ENCODE results near the gene SMARCC2.

Gene SMARCC2

DNA sequence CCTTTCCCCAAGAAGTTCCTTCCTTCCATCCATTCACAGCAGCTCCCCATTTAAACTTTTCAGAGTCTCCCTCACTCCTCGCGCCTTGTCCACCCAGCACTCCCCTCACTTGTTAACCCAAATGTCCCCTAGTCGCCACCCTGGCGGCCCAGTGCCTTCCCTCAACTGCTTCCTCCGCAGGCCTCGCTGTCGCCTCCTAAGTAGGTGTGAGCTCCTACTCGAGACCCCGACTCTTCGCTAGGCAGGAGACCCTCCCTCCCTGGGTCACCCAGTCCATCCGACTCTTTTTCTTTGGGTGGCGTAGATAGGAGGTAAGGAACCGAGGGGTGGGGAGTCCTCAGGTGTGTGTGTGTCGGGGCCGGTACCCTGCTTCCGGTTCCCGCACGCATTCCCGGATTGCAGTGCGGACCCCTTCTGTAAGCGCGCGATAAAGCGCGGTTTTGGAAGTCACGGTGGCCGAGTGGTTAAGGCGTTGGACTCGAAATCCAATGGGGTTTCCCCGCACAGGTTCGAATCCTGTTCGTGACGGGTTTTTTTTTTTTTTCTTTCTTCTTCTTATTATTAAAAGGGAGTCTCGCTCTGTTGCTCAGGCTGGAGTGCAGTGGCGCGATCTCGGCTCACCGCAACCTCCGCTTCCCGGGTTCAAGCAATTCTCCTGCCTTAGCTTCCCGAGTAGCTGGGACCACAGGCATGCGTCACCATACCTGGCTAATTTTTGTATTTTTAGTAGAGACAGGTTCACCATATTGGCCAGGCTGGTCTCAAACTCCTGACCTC, 823 bp upstream of the SMARCC2 start (continued):
- TF ChIP-seq ZFP41 (tag by site-specific recombination; IDR thresholded peaks at IDR 0.05; ENCODE audit: borderline replicate concordance), result no peak
- peak; percentile 98; the same call in 1 of the 2 replicates for TF ChIP-seq ZNF324 (tag by site-specific recombination; IDR thresholded peaks at IDR 0.05)
- no peak for TF ChIP-seq BCL11A (tag by site-specific recombination; IDR thresholded peaks at IDR 0.05; ENCODE audit: low read depth)
- peak; percentile 94 for TF ChIP-seq ZNF2 (tag by site-specific recombination; IDR thresholded peaks at IDR 0.05)
- peak; percentile 73 for TF ChIP-seq ZNF76 (tag by site-specific recombination; IDR thresholded peaks at IDR 0.05; ENCODE audit: borderline replicate concordance, low read depth)
- peak; percentile 74 for TF ChIP-seq ZFP37 (tag by site-specific recombination; IDR thresholded peaks at IDR 0.05)
- TF ChIP-seq ZBTB20 (tag by site-specific recombination; IDR thresholded peaks at IDR 0.05), result peak; percentile 57
- TF ChIP-seq, protein P1, sequence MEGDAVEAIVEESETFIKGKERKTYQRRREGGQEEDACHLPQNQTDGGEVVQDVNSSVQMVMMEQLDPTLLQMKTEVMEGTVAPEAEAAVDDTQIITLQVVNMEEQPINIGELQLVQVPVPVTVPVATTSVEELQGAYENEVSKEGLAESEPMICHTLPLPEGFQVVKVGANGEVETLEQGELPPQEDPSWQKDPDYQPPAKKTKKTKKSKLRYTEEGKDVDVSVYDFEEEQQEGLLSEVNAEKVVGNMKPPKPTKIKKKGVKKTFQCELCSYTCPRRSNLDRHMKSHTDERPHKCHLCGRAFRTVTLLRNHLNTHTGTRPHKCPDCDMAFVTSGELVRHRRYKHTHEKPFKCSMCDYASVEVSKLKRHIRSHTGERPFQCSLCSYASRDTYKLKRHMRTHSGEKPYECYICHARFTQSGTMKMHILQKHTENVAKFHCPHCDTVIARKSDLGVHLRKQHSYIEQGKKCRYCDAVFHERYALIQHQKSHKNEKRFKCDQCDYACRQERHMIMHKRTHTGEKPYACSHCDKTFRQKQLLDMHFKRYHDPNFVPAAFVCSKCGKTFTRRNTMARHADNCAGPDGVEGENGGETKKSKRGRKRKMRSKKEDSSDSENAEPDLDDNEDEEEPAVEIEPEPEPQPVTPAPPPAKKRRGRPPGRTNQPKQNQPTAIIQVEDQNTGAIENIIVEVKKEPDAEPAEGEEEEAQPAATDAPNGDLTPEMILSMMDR (tag by site-specific recombination; IDR thresholded peaks at IDR 0.05), result 0 out of 2 replicates have a peak, but pooled peaks have one; percentile 33
- TF ChIP-seq, protein P2, sequence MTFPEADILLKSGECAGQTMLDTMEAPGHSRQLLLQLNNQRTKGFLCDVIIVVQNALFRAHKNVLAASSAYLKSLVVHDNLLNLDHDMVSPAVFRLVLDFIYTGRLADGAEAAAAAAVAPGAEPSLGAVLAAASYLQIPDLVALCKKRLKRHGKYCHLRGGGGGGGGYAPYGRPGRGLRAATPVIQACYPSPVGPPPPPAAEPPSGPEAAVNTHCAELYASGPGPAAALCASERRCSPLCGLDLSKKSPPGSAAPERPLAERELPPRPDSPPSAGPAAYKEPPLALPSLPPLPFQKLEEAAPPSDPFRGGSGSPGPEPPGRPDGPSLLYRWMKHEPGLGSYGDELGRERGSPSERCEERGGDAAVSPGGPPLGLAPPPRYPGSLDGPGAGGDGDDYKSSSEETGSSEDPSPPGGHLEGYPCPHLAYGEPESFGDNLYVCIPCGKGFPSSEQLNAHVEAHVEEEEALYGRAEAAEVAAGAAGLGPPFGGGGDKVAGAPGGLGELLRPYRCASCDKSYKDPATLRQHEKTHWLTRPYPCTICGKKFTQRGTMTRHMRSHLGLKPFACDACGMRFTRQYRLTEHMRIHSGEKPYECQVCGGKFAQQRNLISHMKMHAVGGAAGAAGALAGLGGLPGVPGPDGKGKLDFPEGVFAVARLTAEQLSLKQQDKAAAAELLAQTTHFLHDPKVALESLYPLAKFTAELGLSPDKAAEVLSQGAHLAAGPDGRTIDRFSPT (tag by site-specific recombination; IDR thresholded peaks at IDR 0.05), result no peak
- peak; percentile 87 for TF ChIP-seq ZNF610 (tag by site-specific recombination; IDR thresholded peaks at IDR 0.05; ENCODE audit: borderline replicate concordance)
- no peak for TF ChIP-seq ZNF837 (tag by site-specific recombination; IDR thresholded peaks at IDR 0.05)
- no peak for TF ChIP-seq ZNF416 (tag by site-specific recombination; IDR thresholded peaks at IDR 0.05)
- TF ChIP-seq BCL11B (tag by site-specific recombination; IDR thresholded peaks at IDR 0.05; ENCODE audit: low read depth), result no peak; the same call in 1 of the 2 replicates
- peak; percentile 37; the same call in 1 of the 2 replicates for TF ChIP-seq ZNF777 (tag by site-specific recombination; IDR thresholded peaks at IDR 0.05; ENCODE audit: borderline replicate concordance)
- no peak for TF ChIP-seq ZNF529 (tag by site-specific recombination; IDR thresholded peaks at IDR 0.05; ENCODE audit: insufficient replicate concordance)
- no peak for TF ChIP-seq ZNF221 (tag by site-specific recombination; IDR thresholded peaks at IDR 0.05; ENCODE audit: borderline replicate concordance)
- TF ChIP-seq, protein P3, sequence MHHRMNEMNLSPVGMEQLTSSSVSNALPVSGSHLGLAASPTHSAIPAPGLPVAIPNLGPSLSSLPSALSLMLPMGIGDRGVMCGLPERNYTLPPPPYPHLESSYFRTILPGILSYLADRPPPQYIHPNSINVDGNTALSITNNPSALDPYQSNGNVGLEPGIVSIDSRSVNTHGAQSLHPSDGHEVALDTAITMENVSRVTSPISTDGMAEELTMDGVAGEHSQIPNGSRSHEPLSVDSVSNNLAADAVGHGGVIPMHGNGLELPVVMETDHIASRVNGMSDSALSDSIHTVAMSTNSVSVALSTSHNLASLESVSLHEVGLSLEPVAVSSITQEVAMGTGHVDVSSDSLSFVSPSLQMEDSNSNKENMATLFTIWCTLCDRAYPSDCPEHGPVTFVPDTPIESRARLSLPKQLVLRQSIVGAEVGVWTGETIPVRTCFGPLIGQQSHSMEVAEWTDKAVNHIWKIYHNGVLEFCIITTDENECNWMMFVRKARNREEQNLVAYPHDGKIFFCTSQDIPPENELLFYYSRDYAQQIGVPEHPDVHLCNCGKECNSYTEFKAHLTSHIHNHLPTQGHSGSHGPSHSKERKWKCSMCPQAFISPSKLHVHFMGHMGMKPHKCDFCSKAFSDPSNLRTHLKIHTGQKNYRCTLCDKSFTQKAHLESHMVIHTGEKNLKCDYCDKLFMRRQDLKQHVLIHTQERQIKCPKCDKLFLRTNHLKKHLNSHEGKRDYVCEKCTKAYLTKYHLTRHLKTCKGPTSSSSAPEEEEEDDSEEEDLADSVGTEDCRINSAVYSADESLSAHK (tag by site-specific recombination; IDR thresholded peaks at IDR 0.05), result no peak
- TF ChIP-seq ZBTB17 (tag by site-specific recombination; IDR thresholded peaks at IDR 0.05), result peak; percentile 92
- TF ChIP-seq, protein P4, sequence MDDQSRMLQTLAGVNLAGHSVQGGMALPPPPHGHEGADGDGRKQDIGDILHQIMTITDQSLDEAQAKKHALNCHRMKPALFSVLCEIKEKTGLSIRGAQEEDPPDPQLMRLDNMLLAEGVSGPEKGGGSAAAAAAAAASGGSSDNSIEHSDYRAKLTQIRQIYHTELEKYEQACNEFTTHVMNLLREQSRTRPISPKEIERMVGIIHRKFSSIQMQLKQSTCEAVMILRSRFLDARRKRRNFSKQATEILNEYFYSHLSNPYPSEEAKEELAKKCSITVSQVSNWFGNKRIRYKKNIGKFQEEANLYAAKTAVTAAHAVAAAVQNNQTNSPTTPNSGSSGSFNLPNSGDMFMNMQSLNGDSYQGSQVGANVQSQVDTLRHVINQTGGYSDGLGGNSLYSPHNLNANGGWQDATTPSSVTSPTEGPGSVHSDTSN (CRISPR knock-in tag; IDR thresholded peaks at IDR 0.05), result no peak; the same call in 1 of the 2 replicates
- peak; percentile 36; the same call in 1 of the 2 replicates for TF ChIP-seq OVOL3 (tag by site-specific recombination; IDR thresholded peaks at IDR 0.05)
- no peak for TF ChIP-seq ZNF521 (tag by site-specific recombination; IDR thresholded peaks at IDR 0.05)
- no peak for TF ChIP-seq ZNF514 (tag by site-specific recombination; IDR thresholded peaks at IDR 0.05)
- peak; percentile 20 for TF ChIP-seq ZBTB48 (tag by site-specific recombination; IDR thresholded peaks at IDR 0.05)
- TF ChIP-seq YY1 (tag by site-specific recombination; IDR thresholded peaks at IDR 0.05), result peak; percentile 61; the same call in 1 of the 2 replicates
- no peak for TF ChIP-seq ZNF560 (tag by site-specific recombination; IDR thresholded peaks at IDR 0.05; ENCODE audit: borderline replicate concordance)
- 0 out of 2 replicates have a peak, but pooled peaks have one; percentile 8 for TF ChIP-seq ZNF341 (tag by site-specific recombination; IDR thresholded peaks at IDR 0.05; ENCODE audit: low read depth)
- TF ChIP-seq ZNF138 (tag by site-specific recombination; IDR thresholded peaks at IDR 0.05; ENCODE audit: borderline replicate concordance), result no peak
- TF ChIP-seq ZNF121 (tag by site-specific recombination; IDR thresholded peaks at IDR 0.05), result peak; percentile 99
- TF ChIP-seq ZNF658 (tag by site-specific recombination; IDR thresholded peaks at IDR 0.05), result no peak
- no peak for TF ChIP-seq ZIC2 (tag by site-specific recombination; IDR thresholded peaks at IDR 0.05)
- TF ChIP-seq ZFHX2 (tag by site-specific recombination; conservative IDR thresholded peaks at IDR 0.05), result no peak; the same call in 1 of the 2 replicates
- TF ChIP-seq, protein P5, sequence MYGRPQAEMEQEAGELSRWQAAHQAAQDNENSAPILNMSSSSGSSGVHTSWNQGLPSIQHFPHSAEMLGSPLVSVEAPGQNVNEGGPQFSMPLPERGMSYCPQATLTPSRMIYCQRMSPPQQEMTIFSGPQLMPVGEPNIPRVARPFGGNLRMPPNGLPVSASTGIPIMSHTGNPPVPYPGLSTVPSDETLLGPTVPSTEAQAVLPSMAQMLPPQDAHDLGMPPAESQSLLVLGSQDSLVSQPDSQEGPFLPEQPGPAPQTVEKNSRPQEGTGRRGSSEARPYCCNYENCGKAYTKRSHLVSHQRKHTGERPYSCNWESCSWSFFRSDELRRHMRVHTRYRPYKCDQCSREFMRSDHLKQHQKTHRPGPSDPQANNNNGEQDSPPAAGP (tag by site-specific recombination; IDR thresholded peaks at IDR 0.05), result peak; percentile 82

Data from HEK293 (cell line).